HG02943 (cell line): ENCODE results near the gene TAPBP.
"Not testable (repeated sequence)": the region's sequence is repeated elsewhere in the genome, so short reads cannot be mapped to it uniquely, and the experiment has no call there.

Experiments
- ATAC-seq: cut with Tn5 transposase; IDR thresholded peaks from one replicate; pipeline ENCODE4 v1.9.1; 2021; ENCODE audit warnings: mild to moderate bottlenecking, low read depth, moderate library complexity; ENCODE audit not compliant: unreplicated experiment

TAPBP gene

GRCh38 chr6:33313709-33314514 is at the start of gene TAPBP:
TSS of gene TAPBP (minus strand) at chr6:33314078. CDS start at chr6:33314041, 37 bp downstream.
- ATAC-seq, result no peak

DNA sequence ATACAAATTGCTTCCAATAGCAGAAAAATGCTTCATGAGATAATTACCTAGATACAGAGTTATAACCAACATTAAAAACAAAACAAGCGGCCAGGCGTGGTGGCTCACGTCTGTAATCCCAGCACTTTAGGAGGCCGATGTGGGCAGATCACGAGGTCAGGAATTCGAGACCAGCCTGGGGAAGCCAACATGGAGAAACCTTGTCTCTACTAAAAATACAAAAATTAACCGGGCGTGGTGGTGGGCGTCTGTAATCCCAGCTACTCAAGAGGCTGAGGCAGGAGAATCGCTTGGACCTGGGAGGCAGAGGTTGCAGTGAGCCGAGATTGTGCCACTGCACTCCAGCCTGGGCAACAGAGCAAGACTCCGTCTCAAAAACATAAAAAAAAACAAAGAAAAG is 49.6 kb upstream of the TAPBP start:
- not testable (repeated sequence) for ATAC-seq

GRCh38 chr6:33359331-33359730 is 45.5 kb upstream of the TAPBP start:
- no peak for ATAC-seq

- ATAC-seq, result not testable (repeated sequence)
Measured at GRCh38 chr6:33357160-33357871, 43.4 kb upstream of the TAPBP start.

GRCh38 chr6:33356295-33356694 is 42.4 kb upstream of the TAPBP start:
- no peak for ATAC-seq

DNA sequence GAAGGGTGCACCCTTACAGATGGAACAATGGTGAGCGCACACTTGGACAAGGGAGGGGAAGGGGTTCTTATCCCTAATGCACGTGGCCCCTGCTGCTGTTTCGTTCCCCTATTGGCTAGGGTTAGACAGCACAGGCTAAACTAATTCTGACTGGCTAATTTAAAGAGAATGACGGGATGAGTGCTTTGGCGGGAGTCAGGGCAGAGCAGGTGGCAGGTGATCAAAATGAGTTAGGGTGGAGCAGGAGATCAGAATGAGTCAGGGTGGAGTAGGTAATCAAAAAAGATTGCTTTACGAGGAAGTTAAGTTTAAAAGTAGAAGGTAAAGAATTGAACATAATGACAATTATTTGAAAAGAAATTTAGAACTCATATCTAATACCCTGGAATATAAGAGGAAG is 42.0 kb upstream of the TAPBP start:
- not testable (repeated sequence) for ATAC-seq

DNA sequence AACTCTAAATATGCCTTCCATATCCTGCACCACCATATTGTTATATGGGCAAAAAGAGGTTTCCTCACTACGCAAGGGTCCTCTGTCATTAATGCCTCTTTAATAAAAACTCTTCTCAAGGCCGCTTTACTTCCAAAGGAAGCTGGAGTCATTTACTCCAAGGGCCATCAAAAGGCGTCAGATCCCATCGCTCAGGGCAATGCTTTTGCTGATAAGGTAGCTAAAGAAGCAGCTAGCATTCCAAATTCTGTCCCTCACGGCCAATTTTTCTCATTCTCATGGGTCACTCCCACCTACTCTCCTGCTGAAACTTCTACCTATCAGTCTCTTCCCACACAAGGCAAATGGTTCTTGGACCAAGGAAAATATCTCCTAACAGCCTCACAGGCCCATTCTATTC is 33.9 kb upstream of the TAPBP start:
- ATAC-seq, result no peak

GRCh38 chr6:33346972-33347371 is 33.1 kb upstream of the TAPBP start:
- ATAC-seq, result not testable (repeated sequence)

DNA sequence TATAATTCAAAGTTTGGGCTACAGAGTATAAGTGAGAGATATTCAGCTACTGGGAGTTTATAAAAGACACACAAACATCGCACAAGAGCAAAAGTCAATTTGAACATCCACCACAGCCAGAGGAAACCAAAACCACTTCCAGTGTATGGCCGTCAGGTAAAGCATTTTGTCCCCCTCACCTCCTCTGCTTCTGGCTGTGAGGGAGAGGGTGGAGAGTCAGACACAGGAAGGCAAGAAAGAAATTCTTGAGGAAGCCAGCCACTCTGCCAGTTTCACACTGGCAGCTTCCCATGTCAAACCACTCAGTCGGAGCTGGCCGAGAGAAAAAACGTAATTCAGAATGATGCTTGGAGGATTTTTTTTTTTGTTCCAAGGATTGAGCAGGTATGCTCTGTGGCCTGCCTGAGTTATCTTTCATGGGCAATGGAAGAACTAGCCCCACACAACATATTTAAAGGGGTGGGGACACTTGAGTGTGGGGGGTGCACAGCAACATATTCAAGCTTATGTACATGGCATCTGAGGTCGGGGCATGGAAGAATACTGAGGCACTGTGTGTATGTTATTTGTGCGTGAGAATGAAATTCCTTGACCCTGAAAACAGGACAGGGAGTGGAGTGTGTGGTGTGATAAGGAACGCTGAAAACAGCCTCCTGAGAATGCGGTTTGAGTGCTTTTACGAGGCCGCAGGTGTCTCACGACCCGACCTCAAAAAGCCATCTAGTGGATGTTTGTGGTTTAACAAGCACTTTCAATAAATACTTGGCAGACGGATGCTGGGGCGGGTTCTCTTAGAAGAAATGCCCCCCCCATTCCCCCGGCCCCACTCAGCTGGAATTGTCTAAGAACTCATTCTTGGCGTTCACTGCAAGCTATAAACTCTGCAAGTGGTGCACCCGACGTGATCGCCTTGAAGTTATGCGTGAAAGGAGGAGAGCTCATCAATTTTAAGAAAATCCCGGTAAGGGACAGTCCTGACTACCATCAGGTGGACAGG is 31.1 kb upstream of the TAPBP start:
- no peak for ATAC-seq

DNA sequence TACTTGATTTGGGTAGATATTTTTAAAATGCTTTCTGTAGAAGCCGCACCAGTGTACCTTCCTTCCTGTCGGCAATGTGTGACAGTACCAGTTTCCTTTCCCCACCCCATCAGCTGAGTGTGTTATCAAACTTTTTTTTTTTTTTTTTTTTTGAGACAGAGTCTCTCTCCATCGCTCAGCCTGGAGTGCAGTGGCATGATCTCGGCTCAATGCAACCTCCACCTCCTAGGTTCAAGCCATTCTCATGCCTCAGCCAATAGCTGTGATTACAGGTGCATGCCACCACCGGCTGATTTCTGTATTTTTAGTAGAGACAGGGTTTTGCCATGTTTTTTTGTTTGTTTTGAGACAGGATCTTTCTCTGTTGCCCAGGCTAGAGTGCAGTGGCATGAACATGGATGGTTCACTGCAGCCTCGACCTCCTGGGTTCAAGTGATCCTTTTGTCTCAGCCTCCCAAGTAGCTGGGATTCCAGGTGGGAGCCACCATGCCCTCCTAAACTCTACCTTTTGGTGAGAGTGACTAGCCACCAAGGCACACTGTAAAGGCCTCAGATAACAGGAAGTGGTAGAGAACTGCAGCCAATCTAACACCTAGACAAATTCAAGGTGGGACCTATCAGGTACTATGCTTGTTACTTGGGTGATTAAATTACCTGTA is 30.2 kb upstream of the TAPBP start:
- ATAC-seq, result no peak

- ATAC-seq, result not testable (repeated sequence)
Measured at GRCh38 chr6:33343606-33343952, 29.7 kb upstream of the TAPBP start.

- no peak for ATAC-seq
Measured at GRCh38 chr6:33339193-33339592, 25.3 kb upstream of the TAPBP start.

DNA sequence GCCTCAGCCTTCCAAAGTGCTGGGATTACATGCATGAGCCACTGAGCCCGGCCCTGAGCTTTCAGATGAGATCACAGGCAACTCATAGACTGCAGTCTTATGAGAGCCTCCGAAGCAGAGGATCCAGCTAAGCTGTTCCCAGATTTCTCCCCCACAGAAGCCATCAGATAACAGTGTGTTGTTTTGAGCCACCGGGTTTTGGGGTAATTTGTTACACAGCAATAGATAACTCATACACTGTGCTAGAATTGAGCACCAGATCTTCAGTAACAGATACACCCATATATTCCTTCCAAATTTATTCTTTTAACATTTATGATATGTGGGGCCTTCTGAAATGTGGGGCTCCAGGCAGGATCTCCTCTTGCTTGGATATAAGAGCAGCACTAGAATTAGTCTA is 22.6 kb upstream of the TAPBP start:
- no peak for ATAC-seq

GRCh38 chr6:33335916-33336315 is 22.0 kb upstream of the TAPBP start:
- no peak for ATAC-seq

DNA sequence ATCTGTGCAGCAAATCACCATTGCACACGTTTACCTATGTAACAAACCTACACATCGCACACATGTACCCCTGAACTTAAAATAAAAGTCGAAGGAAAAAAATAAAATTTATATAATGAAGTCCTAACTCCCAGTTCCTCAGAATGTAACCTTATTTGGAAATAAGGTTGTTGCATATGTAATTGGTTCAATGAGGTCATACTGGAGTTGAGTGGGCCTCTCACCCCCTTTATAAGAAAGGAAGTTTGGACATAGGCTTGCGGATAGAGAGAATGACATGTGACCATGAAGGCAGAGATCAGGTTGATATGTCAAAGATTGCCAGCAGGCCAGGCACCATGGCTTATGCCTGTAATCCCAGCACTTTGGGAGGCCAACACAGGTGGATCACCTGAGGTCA is 19.8 kb upstream of the TAPBP start:
- no peak for ATAC-seq

- no peak for ATAC-seq
Measured at GRCh38 chr6:33330736-33331135, 16.9 kb upstream of the TAPBP start.

GRCh38 chr6:33329058-33329457 is 15.2 kb upstream of the TAPBP start:
- ATAC-seq, result no peak

- no peak for ATAC-seq
Measured at GRCh38 chr6:33324125-33324524, 10.2 kb upstream of the TAPBP start.

DNA sequence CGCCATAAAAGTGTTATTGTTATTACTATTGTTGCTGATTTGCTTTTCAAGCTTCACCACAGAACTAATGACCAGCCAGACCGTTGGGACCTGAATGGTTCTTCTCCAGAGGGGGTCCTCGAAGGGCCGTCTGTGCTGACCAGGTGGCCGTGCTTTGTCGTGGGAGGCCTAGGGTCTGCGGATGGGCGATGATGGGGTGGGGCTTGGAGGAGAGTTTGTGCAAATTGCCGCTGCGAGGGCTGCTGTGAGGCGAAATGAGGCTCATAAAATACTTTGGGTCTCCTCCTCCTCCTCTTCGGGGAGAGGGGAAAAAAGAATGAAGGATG is 9.7 kb upstream of the TAPBP start:
- ATAC-seq, result peak; percentile 4

GRCh38 chr6:33321227-33321626 is 7.3 kb upstream of the TAPBP start:
- no peak for ATAC-seq
